ENCODE results near the gene ZC3H10. TPM values are rescaled to one million over a fixed set of nuclear protein-coding genes. Genes with fewer than 3 reads are reported as not detected.

ZC3H10 gene
- total and polyA plus RNA-seq, 2 donors (not counting 3 experiments of a cell fraction or from before 2014, with no cell fraction given), result 2.6 to 10.1 TPM

DNA sequence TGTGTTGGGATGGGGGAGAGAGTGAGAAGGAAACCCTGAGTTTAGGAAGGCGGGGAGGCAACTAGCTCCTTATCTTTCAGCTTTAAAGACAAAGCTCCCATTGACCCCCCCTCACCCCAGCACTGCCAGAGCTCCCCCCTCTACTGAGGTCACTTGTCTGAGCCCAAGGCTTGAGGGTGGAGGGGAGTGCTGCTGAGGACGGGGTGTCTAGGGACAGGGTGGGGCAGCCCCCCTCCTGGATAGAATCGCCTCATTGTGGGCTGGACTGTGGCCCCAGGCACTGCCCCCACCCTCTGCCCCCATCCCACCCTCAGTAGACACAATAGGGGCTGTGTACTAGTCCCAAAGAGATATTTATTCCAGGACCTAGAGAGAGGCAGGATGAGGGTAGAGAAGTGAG, 35.1 kb upstream of the ZC3H10 start:
- Histone ChIP-seq H3K4me1 (ENCODE audit: control insufficient read depth, extremely low read depth, insufficient read depth, low read length) (peaks cover 15% of the 10 kb centered on the region), H3K27ac (ENCODE audit: insufficient read depth, low read depth, low read length) (no peak overlapping the region), H3K9me3 (replicated peaks; ENCODE audit: control insufficient read depth, insufficient read depth, low read length) (no peaks in the 10 kb centered on the region), H2AFZ (ENCODE audit: low read depth, low read length) (no peak overlapping the region), H3K79me2 (ENCODE audit: control insufficient read depth, insufficient read depth, low read length) (no peaks in the 10 kb centered on the region), H4K20me1 (replicated peaks; ENCODE audit: control insufficient read depth, extremely low read depth, insufficient read depth, low read length) (no peaks in the 10 kb centered on the region), H3K27me3 (ENCODE audit: control insufficient read depth in 2 of 2, insufficient read depth in 2 of 2, low read length in 2 of 2) (peaks cover 2 to 4% of the 10 kb centered on the region in 2 experiments), H3K4me3 (replicated peaks in 1 of 3; ENCODE audit: insufficient read depth in 1 of 3, low read depth in 1 of 3, low read length in 3 of 3) (no peak overlapping the region), H3K9ac (replicated peaks; ENCODE audit: extremely low read depth, insufficient read depth, low read length) (no peak overlapping the region), H3K9me1 (replicated peaks; ENCODE audit: control insufficient read depth, extremely low read depth, insufficient read depth, low read length) (no peaks in the 10 kb centered on the region), H3K4me2 (ENCODE audit: insufficient read depth, low read length) (no peak overlapping the region), H3K36me3 (ENCODE audit: control insufficient read depth in 2 of 2, extremely low read depth in 1 of 2, insufficient read depth in 2 of 2, low read length in 2 of 2) (no peaks in the 10 kb centered on the region)
- no TSS peak for BruUV-seq (replicated peaks)
- ChIA-PET CTCF (interaction anchor here (1.2 to 5.0 kb wide), 2 partner anchors 21 to 36 kb away, joined by 3 to 59 read pairs; partner anchors contain the start of gene PA2G4), POLR2A (no interaction called here)
- TF ChIP-seq GATA2 (IDR thresholded peaks at IDR 0.05; ENCODE audit: insufficient read depth, insufficient read length, low read depth, low read length) (no peak), POLR2AphosphoS5 (IDR thresholded peaks at IDR 0.05; ENCODE audit: insufficient read depth, low read depth, low read length) (no peak), FOS (IDR thresholded peaks at IDR 0.05; ENCODE audit: borderline replicate concordance, insufficient read depth, low read length) (no peak), EZH2 (IDR thresholded peaks at IDR 0.05; ENCODE audit: borderline replicate concordance, low read depth, low read length, severe bottlenecking) (no peak)
- TF ChIP-seq, protein P1, sequence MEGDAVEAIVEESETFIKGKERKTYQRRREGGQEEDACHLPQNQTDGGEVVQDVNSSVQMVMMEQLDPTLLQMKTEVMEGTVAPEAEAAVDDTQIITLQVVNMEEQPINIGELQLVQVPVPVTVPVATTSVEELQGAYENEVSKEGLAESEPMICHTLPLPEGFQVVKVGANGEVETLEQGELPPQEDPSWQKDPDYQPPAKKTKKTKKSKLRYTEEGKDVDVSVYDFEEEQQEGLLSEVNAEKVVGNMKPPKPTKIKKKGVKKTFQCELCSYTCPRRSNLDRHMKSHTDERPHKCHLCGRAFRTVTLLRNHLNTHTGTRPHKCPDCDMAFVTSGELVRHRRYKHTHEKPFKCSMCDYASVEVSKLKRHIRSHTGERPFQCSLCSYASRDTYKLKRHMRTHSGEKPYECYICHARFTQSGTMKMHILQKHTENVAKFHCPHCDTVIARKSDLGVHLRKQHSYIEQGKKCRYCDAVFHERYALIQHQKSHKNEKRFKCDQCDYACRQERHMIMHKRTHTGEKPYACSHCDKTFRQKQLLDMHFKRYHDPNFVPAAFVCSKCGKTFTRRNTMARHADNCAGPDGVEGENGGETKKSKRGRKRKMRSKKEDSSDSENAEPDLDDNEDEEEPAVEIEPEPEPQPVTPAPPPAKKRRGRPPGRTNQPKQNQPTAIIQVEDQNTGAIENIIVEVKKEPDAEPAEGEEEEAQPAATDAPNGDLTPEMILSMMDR (IDR thresholded peaks at IDR 0.05; ENCODE audit: extremely low read depth in 1 of 2, insufficient read depth in 1 of 2, low read depth in 1 of 2, low read length in 2 of 2), result no peak
- FAIRE-seq, result no peak
- dilution Hi-C loops (cut with MboI; ENCODE audit: extremely low pct_ligation_motif_present, low sequenced_read_pairs), result no loop called here
- no peak for DNase-seq (ENCODE audit: low read depth, low spot score)
- intact Hi-C loops (cut with micrococcal nuclease), result no loop called here

Data from endothelial cell of umbilical vein (primary cell).